ENCODE data around the gene MSTN.
A peak's percentile ranks its signal among the peaks of the same experiment; 100 is the strongest.

- TF ChIP-seq CTCF (IDR thresholded peaks at IDR 0.05; ENCODE audit: poor library complexity) (peak; percentile 78), EZH2 (IDR thresholded peaks at IDR 0.05; ENCODE audit: borderline replicate concordance) (no peak)
These were observed 26.4 kb upstream of the MSTN start for GRCh38 chr2:190088917-190089316.

All from hepatocyte (in vitro differentiated cells).